Muscle layer of colon (tissue), 2 donors: Measurements from ENCODE around the gene BCL2A1.
"Not testable (repeated sequence)": the region's sequence is repeated elsewhere in the genome, so short reads cannot be mapped to it uniquely, and the experiment has no call there.

Source experiments
- H3K27ac ChIP-seq: one replicate; pipeline ENCODE4 v1.7.0; 2013; ENCODE audit warnings: low read depth, mild to moderate bottlenecking, low read length, moderate library complexity
- H3K27me3 ChIP-seq, 2 donors: one replicate each; pipeline ENCODE4 v1.7.0; 2013; ENCODE audit warnings: low read length in 2 of 2, mild to moderate bottlenecking in 2 of 2; ENCODE audit not compliant: insufficient read depth in 2 of 2, control insufficient read depth in 1 of 2
- H3K36me3 ChIP-seq: one replicate; pipeline ENCODE4 v1.7.0; 2013; ENCODE audit warnings: mild to moderate bottlenecking, low read length; ENCODE audit not compliant: insufficient read depth
- H3K4me1 ChIP-seq: one replicate; pipeline ENCODE4 v1.7.0; 2013; ENCODE audit warnings: mild to moderate bottlenecking, low read length; ENCODE audit not compliant: insufficient read depth
- H3K4me3 ChIP-seq, 2 donors: one replicate each; pipeline ENCODE4 v1.7.0; 2013; ENCODE audit warnings: low read length in 2 of 2, low read depth in 1 of 2, mild to moderate bottlenecking in 1 of 2, moderate library complexity in 1 of 2
- H3K9ac ChIP-seq: one replicate; pipeline ENCODE4 v1.7.0; 2013; ENCODE audit warnings: low read length
- H3K9me3 ChIP-seq: one replicate; pipeline ENCODE4 v1.7.0; 2013; ENCODE audit warnings: mild to moderate bottlenecking, low read length
- donor health status: abdominal sarcoma.
- donor health status: Adenocarcinoma of cecum.

The BCL2A1 gene

DNA sequence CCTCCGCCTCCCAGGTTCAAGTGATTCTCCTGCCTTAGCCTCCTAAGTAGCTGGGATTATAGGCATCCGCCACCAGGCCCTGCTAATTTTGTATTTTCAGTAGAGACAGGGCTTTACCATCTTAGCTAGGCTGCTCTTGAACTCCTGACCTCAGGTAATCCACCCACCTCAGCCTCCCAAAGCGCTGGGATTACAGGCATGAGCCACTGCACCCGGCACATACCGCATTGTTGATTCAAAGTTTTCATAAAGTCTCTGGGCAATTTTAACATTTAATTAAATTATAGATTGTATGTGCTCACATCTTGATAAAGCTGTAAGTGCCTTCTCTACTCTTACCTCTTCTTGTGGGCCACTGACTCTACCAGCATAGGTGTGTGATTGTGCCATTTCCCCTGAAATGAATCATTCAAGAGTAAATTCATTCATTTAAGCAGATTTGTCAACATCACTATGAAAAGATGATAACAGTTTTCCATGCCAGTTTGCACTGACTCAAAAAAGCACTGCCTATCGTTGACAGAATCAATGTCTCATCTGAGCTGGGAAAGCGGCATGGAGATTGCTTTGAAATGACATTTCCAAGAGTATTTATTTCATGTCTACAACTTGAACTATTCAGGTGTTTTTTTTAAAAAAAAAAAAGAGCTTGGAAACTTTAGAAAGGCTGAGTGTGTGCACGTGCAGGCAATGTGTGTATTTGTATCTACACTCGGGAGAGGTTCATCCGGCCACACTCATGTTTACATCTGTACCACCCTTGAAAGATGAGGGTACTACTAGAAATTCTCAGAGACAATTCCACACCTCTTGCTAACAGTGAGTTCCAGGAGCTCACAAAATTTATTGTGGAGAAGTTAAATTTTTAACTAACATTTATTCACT is 3.5 kb downstream of the BCL2A1 start:
- Histone ChIP-seq H3K9me3 (no peaks in the 10 kb centered on the region), H3K4me1 (no peaks in the 10 kb centered on the region), H3K27ac (no peak overlapping the region), H3K4me3 (no peak overlapping the region), H3K27me3 (no peaks in the 10 kb centered on the region), H3K9ac (no peak overlapping the region), H3K36me3 (no peaks in the 10 kb centered on the region)

DNA sequence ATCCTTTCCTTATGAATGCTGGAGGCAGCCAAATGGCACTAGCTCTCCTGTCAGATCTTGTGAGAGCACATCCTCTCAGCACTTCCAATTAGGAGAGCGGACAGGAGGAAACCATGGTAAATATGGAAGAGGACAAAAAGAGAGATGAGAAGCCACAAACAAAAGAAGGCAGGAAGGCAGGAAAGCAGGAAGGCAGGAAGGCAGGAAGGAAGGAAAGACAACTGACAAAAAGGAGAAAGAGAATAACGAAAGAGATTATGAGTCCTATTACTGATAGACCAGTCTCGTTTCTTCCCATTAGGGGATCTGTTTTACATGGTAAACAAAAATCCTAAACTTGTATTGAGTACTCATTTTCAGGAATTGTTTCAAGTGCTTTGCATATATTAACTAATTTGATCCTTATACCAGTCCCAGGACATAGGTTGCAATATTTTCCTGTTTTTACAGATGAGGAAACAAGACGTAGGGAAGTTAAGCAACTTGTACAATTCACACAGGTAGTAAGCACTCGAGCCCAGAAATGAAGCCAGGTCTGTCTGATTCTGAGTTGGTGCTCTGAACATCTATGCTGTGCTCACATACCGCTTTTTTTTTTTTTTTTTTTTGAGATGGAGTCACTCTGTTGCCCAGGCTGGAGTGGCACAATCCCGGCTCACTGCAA is 4.2 kb downstream of the BCL2A1 start:
- Histone ChIP-seq H3K27ac (no peak overlapping the region), H3K9ac (no peak overlapping the region), H3K27me3 (no peaks in the 10 kb centered on the region), H3K9me3 (no peaks in the 10 kb centered on the region), H3K36me3 (no peaks in the 10 kb centered on the region), H3K4me1 (no peaks in the 10 kb centered on the region), H3K4me3 (no peak overlapping the region)

DNA sequence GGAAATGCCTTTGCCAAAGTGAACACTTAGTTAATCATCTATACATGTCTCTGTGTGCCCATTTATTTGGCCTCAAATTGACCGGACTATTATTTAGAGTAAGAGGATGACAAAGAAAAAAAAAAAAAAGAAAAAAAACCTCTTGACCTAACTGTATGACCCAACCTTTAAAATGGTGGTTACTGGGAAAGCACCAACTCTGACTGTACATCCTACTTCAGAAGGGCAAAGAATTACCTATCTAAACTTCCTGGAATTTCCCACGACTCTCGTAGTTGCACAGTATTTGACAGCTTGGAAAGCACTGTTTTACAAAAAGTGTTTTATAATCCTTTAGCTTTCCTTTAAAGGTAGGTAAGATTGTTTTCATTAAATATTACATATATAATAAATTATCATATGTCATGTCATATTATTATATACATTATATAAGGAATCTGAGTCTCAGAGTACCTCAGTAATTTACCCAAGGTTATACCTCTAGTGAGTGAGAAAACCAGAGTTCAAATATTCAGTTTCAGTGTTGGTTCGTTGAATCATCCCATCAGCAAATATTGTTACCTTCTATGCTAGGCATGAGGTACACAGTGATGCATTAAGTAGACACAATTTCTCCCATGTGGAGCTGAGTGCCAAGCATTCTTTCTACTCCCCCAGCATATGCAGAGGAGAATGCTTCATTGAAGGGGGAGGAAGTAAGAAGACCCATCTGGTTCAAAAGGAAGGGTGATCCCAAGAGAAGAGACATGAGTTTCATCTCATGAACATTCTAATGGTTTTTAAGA is 5.0 kb downstream of the BCL2A1 start:
- H3K36me3 ChIP-seq = no peaks in the 10 kb centered on the region
- H3K27ac ChIP-seq = no peak overlapping the region
- H3K9me3 ChIP-seq = no peaks in the 10 kb centered on the region
- H3K9ac ChIP-seq = no peak overlapping the region
- no peaks in the 10 kb centered on the region for H3K27me3 ChIP-seq
- H3K4me3 ChIP-seq = no peak overlapping the region
- no peaks in the 10 kb centered on the region for H3K4me1 ChIP-seq

DNA sequence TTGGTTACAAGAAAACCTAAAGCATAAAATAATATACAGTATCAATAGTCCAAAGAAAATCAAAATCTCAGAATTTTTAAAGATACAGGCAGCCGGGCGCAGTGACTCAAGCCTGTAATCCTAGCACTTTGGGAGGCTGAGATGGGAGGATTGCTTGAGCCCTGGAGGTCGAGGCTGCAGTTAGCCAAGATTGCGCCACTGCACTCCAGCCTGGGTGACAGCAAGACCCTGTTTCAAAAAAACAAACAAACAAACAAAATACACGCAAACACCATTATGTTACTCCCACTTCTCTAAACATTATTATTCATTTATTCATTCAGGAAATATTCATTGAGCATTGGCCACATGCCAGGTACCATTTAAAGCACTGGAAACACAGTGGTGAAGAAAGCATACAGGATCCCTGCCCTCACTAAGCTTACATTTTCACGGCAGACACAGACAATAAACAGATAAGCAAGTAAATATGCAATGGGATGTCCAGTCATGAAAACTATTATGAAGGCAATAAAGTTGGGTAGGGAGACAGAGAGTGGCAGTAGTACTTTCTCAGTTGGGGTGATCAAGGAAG is 6.7 kb downstream of the BCL2A1 start:
- Histone ChIP-seq H3K4me1 (no peaks in the 10 kb centered on the region), H3K36me3 (no peaks in the 10 kb centered on the region), H3K27me3 (no peaks in the 10 kb centered on the region), H3K27ac (no peak overlapping the region), H3K4me3 (no peak overlapping the region), H3K9me3 (no peaks in the 10 kb centered on the region), H3K9ac (no peak overlapping the region)

DNA sequence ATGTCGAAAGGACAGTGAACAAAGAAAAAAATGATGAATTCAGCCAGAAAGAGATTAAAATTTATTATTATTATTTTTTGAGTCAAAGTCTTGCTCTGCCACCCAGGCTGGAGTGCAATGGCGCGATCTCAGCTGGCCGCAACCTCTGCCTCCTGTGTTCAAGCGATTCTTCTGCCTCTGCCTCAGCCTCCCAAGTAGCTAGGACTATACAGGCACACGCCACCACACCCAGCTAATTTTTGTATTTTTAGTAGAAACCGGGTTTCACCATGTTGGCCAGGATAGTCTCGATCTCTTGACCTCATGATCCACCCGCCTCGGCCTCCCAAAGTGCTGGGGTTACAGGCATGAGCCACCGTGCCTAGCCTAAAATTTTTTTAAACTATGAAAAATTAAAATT is 8.1 kb downstream of the BCL2A1 start:
- H3K36me3 ChIP-seq, H3K4me3 ChIP-seq, H3K9me3 ChIP-seq, H3K27me3 ChIP-seq, H3K9ac ChIP-seq, H3K4me1 ChIP-seq, H3K27ac ChIP-seq: not testable (repeated sequence)

DNA sequence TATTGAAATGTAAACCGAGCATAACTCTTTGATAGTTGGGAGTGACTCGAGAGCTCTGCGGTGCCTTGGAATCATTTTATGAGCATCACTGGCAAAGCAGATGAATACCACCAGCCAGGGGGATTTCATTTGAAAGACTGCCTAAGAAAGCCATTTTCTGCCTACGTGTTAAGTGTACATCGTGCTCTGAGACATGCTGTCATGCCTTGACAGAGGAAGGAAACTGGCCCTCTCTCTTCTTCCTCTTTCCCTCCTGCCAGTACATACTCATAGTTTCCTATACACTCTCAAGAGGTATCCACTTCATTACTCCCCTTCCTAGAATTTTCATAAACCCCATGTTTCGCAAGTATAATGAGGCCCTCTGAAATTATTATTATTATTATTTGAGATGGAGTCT is 8.8 kb downstream of the BCL2A1 start:
- no peak overlapping the region for H3K4me3 ChIP-seq
- H3K9me3 ChIP-seq = no peaks in the 10 kb centered on the region
- H3K27me3 ChIP-seq = no peaks in the 10 kb centered on the region
- no peaks in the 10 kb centered on the region for H3K4me1 ChIP-seq
- H3K9ac ChIP-seq = no peak overlapping the region
- H3K36me3 ChIP-seq = no peaks in the 10 kb centered on the region
- H3K27ac ChIP-seq = no peak overlapping the region

DNA sequence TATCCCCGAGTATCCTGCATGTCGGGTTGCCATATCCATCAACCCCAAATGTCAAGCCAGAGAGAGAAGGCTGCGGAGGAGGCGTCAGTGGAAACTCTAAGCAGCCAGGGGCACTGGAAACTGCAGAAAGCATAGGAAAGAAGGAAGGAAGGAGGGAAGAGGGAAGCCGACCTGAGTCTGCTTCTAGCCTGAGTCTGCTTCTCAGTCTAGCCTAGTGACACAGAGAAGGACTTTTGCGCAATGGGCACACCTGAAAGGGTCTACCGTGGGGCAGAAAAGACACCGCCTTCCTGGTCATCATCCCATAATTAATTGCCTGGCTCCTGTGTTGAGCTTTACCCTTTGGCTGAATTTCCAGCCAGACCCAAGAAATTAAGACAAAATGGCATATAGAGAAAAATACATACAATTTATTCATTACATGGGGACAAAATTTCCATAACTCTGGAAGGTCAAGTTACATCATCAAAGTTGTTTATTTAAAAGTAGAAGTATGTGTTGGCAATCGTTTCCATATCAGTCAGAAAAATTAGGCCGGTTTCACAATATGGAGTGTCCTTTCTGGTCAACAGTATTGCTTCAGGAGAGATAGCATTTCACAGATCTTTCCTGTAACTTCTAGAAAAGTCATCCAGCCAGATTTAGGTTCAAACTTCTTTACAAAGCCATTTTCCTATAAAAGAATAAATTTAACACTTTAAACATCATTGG is 10.3 kb downstream of the BCL2A1 start:
- no peak overlapping the region for H3K9ac ChIP-seq
- no peaks in the 10 kb centered on the region for H3K9me3 ChIP-seq
- H3K36me3 ChIP-seq = no peaks in the 10 kb centered on the region
- H3K27ac ChIP-seq = no peak overlapping the region
- H3K4me3 ChIP-seq = no peak overlapping the region
- no peaks in the 10 kb centered on the region for H3K27me3 ChIP-seq
- no peaks in the 10 kb centered on the region for H3K4me1 ChIP-seq

DNA sequence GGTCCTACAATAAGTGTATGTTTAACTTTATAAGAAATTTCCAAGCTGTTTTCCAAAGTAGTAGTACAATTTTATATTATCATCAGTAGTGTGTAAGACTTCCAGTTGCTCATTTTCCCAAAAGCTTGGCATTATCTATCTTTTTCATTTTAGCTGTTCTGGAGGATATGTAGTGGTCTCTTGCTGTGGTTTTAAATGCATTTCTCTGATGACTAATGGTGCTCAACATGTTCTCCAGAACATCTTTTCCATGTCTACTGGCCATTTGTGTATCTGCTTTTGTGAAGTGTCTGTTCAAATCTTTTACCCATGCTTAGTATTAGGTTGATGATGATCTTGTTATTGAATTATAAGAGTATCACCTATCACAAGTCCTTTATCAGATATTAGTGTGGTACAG is 13.3 kb downstream of the BCL2A1 start:
- no peak overlapping the region for H3K9ac ChIP-seq
- no peak overlapping the region for H3K4me3 ChIP-seq
- H3K4me1 ChIP-seq = no peaks in the 10 kb centered on the region
- no peaks in the 10 kb centered on the region for H3K36me3 ChIP-seq
- no peaks in the 10 kb centered on the region for H3K27me3 ChIP-seq
- H3K27ac ChIP-seq = no peak overlapping the region
- H3K9me3 ChIP-seq = no peaks in the 10 kb centered on the region

DNA sequence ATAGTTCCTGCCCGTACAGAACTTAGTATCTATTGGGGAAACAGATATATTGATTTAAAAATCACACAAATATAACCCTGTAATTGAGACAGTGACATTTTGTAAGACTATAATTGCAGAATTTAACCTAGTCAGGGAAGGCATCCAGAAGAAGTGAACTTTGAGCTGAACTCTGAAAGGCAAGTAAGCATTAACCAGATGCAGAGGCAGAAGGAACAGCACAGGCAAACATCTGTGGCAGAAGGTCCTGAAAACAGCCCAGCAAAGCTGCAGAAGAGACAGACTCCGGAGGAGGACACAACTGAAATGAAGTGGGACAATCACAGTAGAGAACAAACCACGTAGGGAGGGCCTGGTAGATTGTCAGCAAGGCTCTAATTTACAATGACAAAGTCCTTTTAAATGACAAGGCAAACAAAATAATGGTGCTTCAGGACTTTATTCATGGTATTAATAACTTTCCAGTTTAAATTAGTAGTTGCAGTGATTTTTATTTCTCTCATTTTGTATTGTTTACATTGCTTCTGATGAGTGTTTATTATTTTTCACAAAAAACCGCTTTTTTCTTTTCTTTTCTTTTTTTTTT is 14.5 kb downstream of the BCL2A1 start:
- Histone ChIP-seq H3K36me3 (no peaks in the 10 kb centered on the region), H3K27ac (no peak overlapping the region), H3K4me3 (no peak overlapping the region), H3K4me1 (no peaks in the 10 kb centered on the region), H3K27me3 (no peaks in the 10 kb centered on the region), H3K9ac (no peak overlapping the region), H3K9me3 (no peaks in the 10 kb centered on the region)

DNA sequence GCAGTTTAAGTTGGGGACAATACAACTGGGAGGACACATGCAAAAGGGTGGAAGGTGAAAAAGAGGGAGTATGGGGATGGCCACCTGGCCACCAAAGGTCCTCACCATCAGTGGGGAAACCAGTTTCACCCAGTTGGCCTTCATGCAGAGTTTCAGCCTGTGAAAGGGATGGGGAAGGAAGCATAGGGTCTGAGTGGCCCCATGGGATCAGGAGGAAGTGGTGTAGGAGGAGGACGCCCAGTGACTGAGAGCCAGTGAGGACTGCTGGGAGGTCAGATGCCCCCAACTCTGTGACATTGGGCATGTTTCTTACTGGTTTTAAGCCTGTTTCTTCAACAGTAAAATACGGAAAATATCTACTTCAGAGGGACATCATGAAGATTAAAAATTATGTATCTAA is 16.3 kb downstream of the BCL2A1 start:
- no peaks in the 10 kb centered on the region for H3K4me1 ChIP-seq
- H3K27me3 ChIP-seq = no peaks in the 10 kb centered on the region
- no peaks in the 10 kb centered on the region for H3K9me3 ChIP-seq
- H3K4me3 ChIP-seq = no peak overlapping the region
- no peaks in the 10 kb centered on the region for H3K36me3 ChIP-seq
- H3K27ac ChIP-seq = no peak overlapping the region
- no peak overlapping the region for H3K9ac ChIP-seq
